ENCODE measurements around the gene TP53TG5.

TP53TG5 gene

GRCh38 chr20:45336530-45337366 is 41.4 kb downstream of the TP53TG5 start:
- in situ Hi-C loops (cut with HindIII; ENCODE audit: low sequenced_read_pairs) = no loop called here

DNA sequence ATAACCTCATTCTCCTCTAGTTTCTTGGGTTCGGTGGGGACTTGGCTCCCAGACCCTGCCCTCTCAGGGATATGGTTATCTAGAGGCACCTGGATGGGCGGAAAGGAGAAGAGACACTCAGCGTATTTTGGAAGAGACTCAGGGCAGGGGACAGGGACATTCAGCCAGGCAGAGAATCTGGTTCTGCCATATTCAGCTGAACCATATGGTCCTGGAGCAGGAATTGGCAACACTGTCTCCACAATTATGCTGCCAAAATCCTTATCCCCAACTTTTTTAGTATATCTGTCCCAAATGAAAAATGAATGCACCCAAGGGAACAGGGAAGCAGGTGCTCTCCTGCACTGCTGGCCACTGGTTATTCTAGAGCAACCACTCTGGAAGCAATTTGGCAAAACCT is 47.6 kb downstream of the TP53TG5 start:
- in situ Hi-C loops (cut with HindIII; ENCODE audit: low sequenced_read_pairs) = no loop called here

GRCh38 chr20:45329497-45330319 is 48.4 kb downstream of the TP53TG5 start:
- in situ Hi-C loops (cut with HindIII; ENCODE audit: low sequenced_read_pairs) = loop anchor here (10.0 kb wide), 1 partner anchor 445 kb away; no protein-coding TSS in a partner anchor

DNA sequence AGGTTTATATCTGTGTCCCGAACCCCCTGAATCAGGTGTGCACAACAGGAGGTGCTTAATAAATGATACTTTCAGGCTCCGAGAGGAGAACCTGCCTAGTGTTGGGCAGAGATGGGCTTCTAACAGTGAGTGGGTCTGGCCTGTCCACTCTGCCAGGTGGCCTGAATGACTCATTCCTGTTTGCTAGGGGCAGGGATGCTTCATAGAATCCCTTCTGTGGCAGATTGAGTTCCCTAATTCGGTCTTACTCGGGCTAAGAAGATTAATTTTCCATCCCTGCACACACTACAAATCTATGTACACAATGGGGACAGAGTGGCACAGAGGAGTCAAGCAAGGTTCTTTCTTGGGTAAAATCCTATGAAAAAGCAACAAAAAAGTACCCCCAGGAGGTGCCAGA is 49.7 kb downstream of the TP53TG5 start:
- in situ Hi-C loops (cut with HindIII; ENCODE audit: low sequenced_read_pairs) = loop anchor here (10.0 kb wide), 1 partner anchor 446 kb away; no protein-coding TSS in a partner anchor

DNA sequence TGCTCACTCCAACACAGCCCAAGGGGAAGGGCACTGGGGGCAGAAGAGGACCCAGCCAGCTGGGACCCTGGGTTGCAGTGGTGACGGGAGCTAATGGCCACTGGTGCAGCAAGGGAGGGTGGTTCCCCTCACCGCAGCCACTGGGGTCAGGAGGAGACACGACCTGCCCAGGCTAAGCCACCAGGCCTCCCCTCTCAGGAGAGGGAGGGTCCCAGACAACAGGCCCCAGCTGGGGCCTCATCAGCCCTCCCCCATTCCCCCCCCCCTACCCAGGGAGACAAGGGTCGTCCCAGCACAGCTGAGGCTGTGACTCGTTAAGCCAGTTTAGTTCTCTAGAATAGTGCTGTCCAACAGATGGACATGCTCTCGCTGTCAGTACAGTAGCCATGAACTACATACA is 52.8 kb downstream of the TP53TG5 start:
- in situ Hi-C loops (cut with HindIII; ENCODE audit: low sequenced_read_pairs) = loop anchor here (10.0 kb wide), 1 partner anchor 449 kb away; no protein-coding TSS in a partner anchor

DNA sequence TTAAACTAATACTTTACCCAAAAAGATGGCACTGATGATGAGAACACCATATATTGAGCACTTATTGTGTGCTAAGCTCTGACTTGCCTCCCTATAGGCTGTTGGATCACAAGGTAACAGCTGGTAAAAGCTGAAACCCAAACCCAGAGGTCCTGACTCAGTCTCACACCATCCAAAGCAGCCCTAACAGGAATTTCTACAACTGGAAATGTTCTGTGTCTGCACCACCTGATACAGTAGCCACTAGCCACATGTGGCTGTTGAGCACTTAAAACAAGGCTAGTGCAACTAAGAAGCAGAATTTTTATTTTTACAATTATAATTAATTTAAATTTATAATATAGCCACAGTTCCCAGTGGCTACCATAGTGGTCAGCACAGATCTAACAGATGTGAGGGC is 54.4 kb downstream of the TP53TG5 start:
- in situ Hi-C loops (cut with HindIII; ENCODE audit: low sequenced_read_pairs) = loop anchor here (10.0 kb wide), 1 partner anchor 451 kb away; no protein-coding TSS in a partner anchor

DNA sequence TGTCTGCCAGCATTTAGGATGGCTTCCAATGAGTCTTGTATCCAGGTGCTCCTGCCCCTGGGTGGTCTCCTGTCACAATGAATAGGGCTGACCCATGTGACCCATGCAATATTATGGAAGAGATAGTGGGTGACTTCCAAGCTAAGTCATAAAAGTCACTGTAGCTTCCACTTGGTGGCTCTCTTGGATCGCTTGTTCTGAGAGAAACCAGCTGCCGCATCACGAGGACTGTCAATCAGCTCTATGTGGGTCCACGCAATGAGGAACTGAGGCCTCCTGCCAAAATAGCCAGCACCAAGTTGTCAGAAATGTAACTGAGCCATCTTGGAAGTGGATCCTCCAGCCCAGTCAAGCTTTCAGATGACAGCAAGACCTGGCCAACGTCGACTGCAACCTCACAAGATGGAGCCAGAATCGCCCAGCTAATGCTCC is 55.2 kb downstream of the TP53TG5 start:
- in situ Hi-C loops (cut with HindIII; ENCODE audit: low sequenced_read_pairs) = loop anchor here (10.0 kb wide), 1 partner anchor 452 kb away; no protein-coding TSS in a partner anchor
